ENCODE data around the gene S100A7A. TPM values are rescaled to one million over a fixed set of nuclear protein-coding genes. Genes with fewer than 3 reads are reported as not detected.

The S100A7A gene
- total and polyA plus RNA-seq, 2 of the 13 experiments (the other 11 are each of a cell fraction or from before 2014, with no cell fraction given) = not detected

DNA sequence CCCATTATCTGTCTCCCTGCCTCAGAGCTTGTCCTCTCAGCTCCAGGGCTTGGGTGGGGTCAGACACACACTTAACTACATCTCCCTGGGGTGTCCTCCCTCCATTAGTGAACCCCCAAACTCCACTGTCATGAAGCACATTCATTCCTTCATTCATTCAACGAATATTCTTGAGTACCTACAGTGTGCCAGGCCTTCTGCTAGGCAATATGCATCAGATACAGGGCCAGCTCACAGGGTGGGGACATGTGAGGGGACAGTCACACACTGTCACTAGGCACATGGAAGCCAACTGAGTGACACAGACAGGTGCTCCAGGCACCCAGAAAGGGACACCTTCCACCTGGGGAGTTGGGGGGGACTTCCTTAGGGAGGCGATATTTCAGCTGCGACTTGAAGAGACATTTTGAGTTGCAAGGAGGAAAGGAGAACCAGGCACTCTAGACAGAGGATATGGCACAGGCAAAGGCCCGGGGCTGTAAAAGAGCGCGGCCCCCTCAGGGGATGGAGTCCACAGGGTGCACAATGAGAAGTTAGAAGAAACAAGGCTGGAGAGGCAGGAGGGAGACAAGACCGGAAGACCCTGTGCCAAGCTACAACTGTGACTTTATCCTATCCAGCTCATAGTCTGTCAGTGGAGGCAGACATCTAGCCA, 16.8 kb upstream of the S100A7A start:
- Histone ChIP-seq H3K4me1 (ENCODE audit: insufficient read depth, low read length) (no peaks in the 10 kb centered on the region), H3K4me2 (ENCODE audit: low read depth, low read length) (no peak overlapping the region), H3K9me3 (ENCODE audit: low read length) (no peaks in the 10 kb centered on the region), H3K79me2 (ENCODE audit: insufficient read depth, low read length) (no peaks in the 10 kb centered on the region), H4K20me1 (ENCODE audit: insufficient read depth, low read length) (no peaks in the 10 kb centered on the region), H3K36me3 (replicated peaks in 1 of 2; ENCODE audit: control insufficient read depth in 1 of 2, insufficient read depth in 2 of 2, low read length in 2 of 2) (no peaks in the 10 kb centered on the region), H2AFZ (ENCODE audit: low read length) (no peak overlapping the region), H3K9ac (ENCODE audit: insufficient read depth, low read depth, low read length) (no peak overlapping the region), H3K27ac (ENCODE audit: extremely low read length, insufficient read depth, low read length) (no peak overlapping the region), H3K27me3 (ENCODE audit: control insufficient read depth in 1 of 2, insufficient read depth in 2 of 2, low read length in 2 of 2) (peaks cover 2 to 64% of the 10 kb centered on the region in 2 experiments; a peak in 4 of 5 replicates), H3K4me3 (replicated peaks in 1 of 3; ENCODE audit: insufficient read depth in 1 of 3, low read depth in 2 of 3, low read length in 3 of 3) (no peak overlapping the region)
- intact Hi-C loops (cut with micrococcal nuclease; ENCODE audit: unreplicated experiment) (loop anchor here (10.0 kb wide), 2 partner anchors 65 to 1005 kb away; no protein-coding TSS in a partner anchor), in situ Hi-C loops (cut with HindIII; ENCODE audit: extremely low pct_ligation_motif_present, low pct_unique_long_range_greater_than_20kb) (no loop called here)
- ChIA-PET CTCF (ENCODE audit: low intra/inter-chr PET ratio, low total read pairs) (no interaction called here), POLR2A (no interaction called here)
- no TSS peak for BruUV-seq (replicated peaks)
- WGBS (ENCODE audit: low lambda C conversion rate) = 17% methylated on average over 7 of the region's 7 CpGs
- FAIRE-seq = no peak
- no peak for DNase-seq (ENCODE audit: low spot score)
- ATAC-seq = no peak
- TF ChIP-seq ZNF224 (CRISPR knock-in tag; IDR thresholded peaks at IDR 0.05) = no peak
- TF ChIP-seq CREM (IDR thresholded peaks at IDR 0.05) = no peak
- TF ChIP-seq CREM (CRISPR knock-in tag; IDR thresholded peaks at IDR 0.05) = no peak
- TF ChIP-seq, protein P1, sequence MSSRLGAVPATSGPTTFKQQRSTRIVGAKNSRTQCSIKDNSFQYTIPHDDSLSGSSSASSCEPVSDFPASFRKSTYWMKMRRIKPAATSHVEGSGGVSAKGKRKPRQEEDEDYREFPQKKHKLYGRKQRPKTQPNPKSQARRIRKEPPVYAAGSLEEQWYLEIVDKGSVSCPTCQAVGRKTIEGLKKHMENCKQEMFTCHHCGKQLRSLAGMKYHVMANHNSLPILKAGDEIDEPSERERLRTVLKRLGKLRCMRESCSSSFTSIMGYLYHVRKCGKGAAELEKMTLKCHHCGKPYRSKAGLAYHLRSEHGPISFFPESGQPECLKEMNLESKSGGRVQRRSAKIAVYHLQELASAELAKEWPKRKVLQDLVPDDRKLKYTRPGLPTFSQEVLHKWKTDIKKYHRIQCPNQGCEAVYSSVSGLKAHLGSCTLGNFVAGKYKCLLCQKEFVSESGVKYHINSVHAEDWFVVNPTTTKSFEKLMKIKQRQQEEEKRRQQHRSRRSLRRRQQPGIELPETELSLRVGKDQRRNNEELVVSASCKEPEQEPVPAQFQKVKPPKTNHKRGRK (CRISPR knock-in tag; IDR thresholded peaks at IDR 0.05) = no peak
- TF ChIP-seq TBX2 (CRISPR knock-in tag; IDR thresholded peaks at IDR 0.05; ENCODE audit: borderline replicate concordance) = no peak
- TF ChIP-seq, protein P2, sequence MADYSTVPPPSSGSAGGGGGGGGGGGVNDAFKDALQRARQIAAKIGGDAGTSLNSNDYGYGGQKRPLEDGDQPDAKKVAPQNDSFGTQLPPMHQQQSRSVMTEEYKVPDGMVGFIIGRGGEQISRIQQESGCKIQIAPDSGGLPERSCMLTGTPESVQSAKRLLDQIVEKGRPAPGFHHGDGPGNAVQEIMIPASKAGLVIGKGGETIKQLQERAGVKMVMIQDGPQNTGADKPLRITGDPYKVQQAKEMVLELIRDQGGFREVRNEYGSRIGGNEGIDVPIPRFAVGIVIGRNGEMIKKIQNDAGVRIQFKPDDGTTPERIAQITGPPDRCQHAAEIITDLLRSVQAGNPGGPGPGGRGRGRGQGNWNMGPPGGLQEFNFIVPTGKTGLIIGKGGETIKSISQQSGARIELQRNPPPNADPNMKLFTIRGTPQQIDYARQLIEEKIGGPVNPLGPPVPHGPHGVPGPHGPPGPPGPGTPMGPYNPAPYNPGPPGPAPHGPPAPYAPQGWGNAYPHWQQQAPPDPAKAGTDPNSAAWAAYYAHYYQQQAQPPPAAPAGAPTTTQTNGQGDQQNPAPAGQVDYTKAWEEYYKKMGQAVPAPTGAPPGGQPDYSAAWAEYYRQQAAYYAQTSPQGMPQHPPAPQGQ (CRISPR knock-in tag; IDR thresholded peaks at IDR 0.05; ENCODE audit: borderline replicate concordance) = no peak
- TF ChIP-seq SIN3B (IDR thresholded peaks at IDR 0.05; ENCODE audit: low read length) = no peak
- TF ChIP-seq MAFG (CRISPR knock-in tag; IDR thresholded peaks at IDR 0.05) = no peak
- TF ChIP-seq TGIF2 (CRISPR knock-in tag; IDR thresholded peaks at IDR 0.05) = no peak
- no peak for TF ChIP-seq ZNF749 (CRISPR knock-in tag; IDR thresholded peaks at IDR 0.05; ENCODE audit: borderline replicate concordance)
- no peak for TF ChIP-seq ZNF557 (CRISPR knock-in tag; IDR thresholded peaks at IDR 0.05)
- no peak for TF ChIP-seq NFYC (CRISPR knock-in tag; IDR thresholded peaks at IDR 0.05)
- TF ChIP-seq HDAC1 (CRISPR knock-in tag; IDR thresholded peaks at IDR 0.05) = no peak
- no peak for TF ChIP-seq NFE2 (CRISPR knock-in tag; IDR thresholded peaks at IDR 0.05)
- no peak for TF ChIP-seq ZBTB20 (CRISPR knock-in tag; IDR thresholded peaks at IDR 0.05; ENCODE audit: borderline replicate concordance, low read depth)
- TF ChIP-seq, protein P3, sequence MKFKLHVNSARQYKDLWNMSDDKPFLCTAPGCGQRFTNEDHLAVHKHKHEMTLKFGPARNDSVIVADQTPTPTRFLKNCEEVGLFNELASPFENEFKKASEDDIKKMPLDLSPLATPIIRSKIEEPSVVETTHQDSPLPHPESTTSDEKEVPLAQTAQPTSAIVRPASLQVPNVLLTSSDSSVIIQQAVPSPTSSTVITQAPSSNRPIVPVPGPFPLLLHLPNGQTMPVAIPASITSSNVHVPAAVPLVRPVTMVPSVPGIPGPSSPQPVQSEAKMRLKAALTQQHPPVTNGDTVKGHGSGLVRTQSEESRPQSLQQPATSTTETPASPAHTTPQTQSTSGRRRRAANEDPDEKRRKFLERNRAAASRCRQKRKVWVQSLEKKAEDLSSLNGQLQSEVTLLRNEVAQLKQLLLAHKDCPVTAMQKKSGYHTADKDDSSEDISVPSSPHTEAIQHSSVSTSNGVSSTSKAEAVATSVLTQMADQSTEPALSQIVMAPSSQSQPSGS (CRISPR knock-in tag; IDR thresholded peaks at IDR 0.05) = no peak
- TF ChIP-seq HCFC1 (IDR thresholded peaks at IDR 0.05; ENCODE audit: low read depth, low read length) = no peak
- TF ChIP-seq CENPT (CRISPR knock-in tag; IDR thresholded peaks at IDR 0.05; ENCODE audit: low read depth) = no peak
- TF ChIP-seq, protein P4, sequence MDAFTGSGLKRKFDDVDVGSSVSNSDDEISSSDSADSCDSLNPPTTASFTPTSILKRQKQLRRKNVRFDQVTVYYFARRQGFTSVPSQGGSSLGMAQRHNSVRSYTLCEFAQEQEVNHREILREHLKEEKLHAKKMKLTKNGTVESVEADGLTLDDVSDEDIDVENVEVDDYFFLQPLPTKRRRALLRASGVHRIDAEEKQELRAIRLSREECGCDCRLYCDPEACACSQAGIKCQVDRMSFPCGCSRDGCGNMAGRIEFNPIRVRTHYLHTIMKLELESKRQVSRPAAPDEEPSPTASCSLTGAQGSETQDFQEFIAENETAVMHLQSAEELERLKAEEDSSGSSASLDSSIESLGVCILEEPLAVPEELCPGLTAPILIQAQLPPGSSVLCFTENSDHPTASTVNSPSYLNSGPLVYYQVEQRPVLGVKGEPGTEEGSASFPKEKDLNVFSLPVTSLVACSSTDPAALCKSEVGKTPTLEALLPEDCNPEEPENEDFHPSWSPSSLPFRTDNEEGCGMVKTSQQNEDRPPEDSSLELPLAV (CRISPR knock-in tag; conservative IDR thresholded peaks at IDR 0.05; ENCODE audit: low read depth) = no peak
